K562 (cell line): Measurements from ENCODE around the gene POLR2L. TPM values are rescaled to one million over a fixed set of nuclear protein-coding genes. Genes with fewer than 3 reads are reported as not detected.

Experiments used
- ATAC-seq: fragments of 200-7000 bp; cut with Tn5 transposase; 3 replicates; pipeline ENCODE4 v1.9.1; 2020; ENCODE audit warnings: moderate library complexity
- BruUV-seq: library from RNA; stranded (reverse); fragments of 400-500 nt; replicated peaks from 2 replicates; lab custom pipeline; 2021; lab: Mats Ljungman, UMichigan
- CTCF ChIA-PET: fragments of 300-600 bp; formaldehyde crosslinking; extraction: SDS; loops from one replicate; lab custom pipeline; 2021; ENCODE audit warnings: low intra/inter-chr PET ratio; lab: Yijun Ruan, JAX
- POLR2A ChIA-PET: fragments of 300-600, 350-650 bp; sonication (Branson Sonifier 250); formaldehyde crosslinking; extraction: SDS; loops from one replicate; lab custom pipeline; 2021; ENCODE audit warnings: antibody characterized with exemption, inconsistent platforms; lab: Yijun Ruan, JAX
- DNase-seq, 4 experiments: peaks; one replicate each; pipeline versions ENCODE4 v3.0.0 to v3.0.0-alpha.2; 2011 to 2018; ENCODE audit warnings: low spot score in 3 of 4, mixed read lengths in 3 of 4; ENCODE audit errors: extremely low read depth in 1 of 4
- FAIRE-seq: peaks from 2 replicates; lab custom pipeline; 2011; peaks lifted over from hg19 to GRCh38; lab: Jason Lieb, UNC
- H2AFZ ChIP-seq: 2 replicates; pipeline ENCODE4 v1.6.0; 2011; ENCODE audit warnings: low read depth, low read length, control low read depth, inconsistent platforms
- H3K27ac ChIP-seq: fragments of 200-600 bp; 3 replicates; pipeline ENCODE4 v1.8.0; 2011; ENCODE audit warnings: low read depth, mild to moderate bottlenecking, control low read depth, inconsistent platforms, low read length, moderate library complexity, mixed read lengths; ENCODE audit errors: extremely low read depth
- H3K27me3 ChIP-seq, 2 experiments: fragments of 300-600 bp in 1 of 2; 2 replicates in 1 of 2; 3 replicates in 1 of 2; pipeline versions ENCODE4 v1.6.0 to v1.8.0; 2011; ENCODE audit warnings: inconsistent platforms in 2 of 2, low read length in 2 of 2, mild to moderate bottlenecking in 1 of 2, mixed read lengths in 1 of 2, moderate library complexity in 1 of 2; ENCODE audit not compliant: control insufficient read depth in 2 of 2, insufficient read depth in 2 of 2
- H3K36me3 ChIP-seq: fragments of 300-600 bp; 3 replicates; pipeline ENCODE4 v1.8.0; 2011; ENCODE audit warnings: mild to moderate bottlenecking, low read length, inconsistent platforms; ENCODE audit not compliant: control insufficient read depth, insufficient read depth
- H3K4me1 ChIP-seq, 2 experiments: fragments of 200-600 bp in 1 of 2; replicated peaks in 1 of 2; 2 replicates in 1 of 2; 3 replicates in 1 of 2; pipeline versions ENCODE4 v1.5.1 to v1.8.0; 2011; ENCODE audit warnings: inconsistent platforms in 2 of 2, low read length in 2 of 2, mild to moderate bottlenecking in 1 of 2, mixed read lengths in 1 of 2, moderate library complexity in 1 of 2; ENCODE audit not compliant: control insufficient read depth in 2 of 2, insufficient read depth in 2 of 2
- H3K4me2 ChIP-seq: 2 replicates; pipeline ENCODE4 v1.6.1; 2011; ENCODE audit warnings: low read length, control low read depth, inconsistent platforms, mixed read lengths; ENCODE audit not compliant: insufficient read depth
- H3K4me3 ChIP-seq: fragments of 200-600 bp; sonication (generic), shearing (Covaris generic); 2 replicates; pipeline ENCODE4 v1.5.1; 2016; ENCODE audit warnings: control low read depth, inconsistent platforms
- H3K79me2 ChIP-seq: fragments of 200-600 bp; 3 replicates; pipeline ENCODE4 v1.8.0; 2011; ENCODE audit warnings: low read length, inconsistent platforms; ENCODE audit not compliant: control insufficient read depth, insufficient read depth
- H3K9ac ChIP-seq, 2 experiments: 2 replicates each; pipeline versions ENCODE4 v1.6.0 to v1.6.1; 2011; ENCODE audit warnings: low read depth in 2 of 2, low read length in 2 of 2, control low read depth in 1 of 2, inconsistent platforms in 1 of 2, mild to moderate bottlenecking in 1 of 2, mixed read lengths in 1 of 2; ENCODE audit not compliant: insufficient read depth in 1 of 2
- H3K9me1 ChIP-seq: one replicate; pipeline ENCODE4 v1.6.0; 2011; ENCODE audit warnings: inconsistent platforms, mild to moderate bottlenecking, low read length, moderate library complexity; ENCODE audit not compliant: control insufficient read depth, insufficient read depth
- H3K9me3 ChIP-seq: replicated peaks from 2 replicates; pipeline ENCODE4 v1.5.1; 2011; ENCODE audit warnings: low read depth, low read length, inconsistent platforms; ENCODE audit not compliant: control insufficient read depth, insufficient read depth
- H4K20me1 ChIP-seq: replicated peaks from 2 replicates; pipeline ENCODE4 v1.6.1; 2011; ENCODE audit warnings: low read length, inconsistent platforms, mixed read lengths; ENCODE audit not compliant: control insufficient read depth, insufficient read depth
- CBX2 ChIP-seq: fragments of 200-600 bp; sonication (generic); IDR thresholded peaks from one replicate; pipeline ENCODE4 v1.6.1; 2012; ENCODE audit warnings: mild to moderate bottlenecking, low read length, inconsistent platforms; ENCODE audit not compliant: insufficient read depth, poor library complexity, severe bottlenecking
- DACH1 ChIP-seq: fragments of 450-650 bp; IDR thresholded peaks from 2 replicates; pipeline ENCODE4 v1.6.1; 2018; ENCODE audit not compliant: partially characterized antibody
- MBD1 ChIP-seq: fragments of 250-450 bp; sonication (Bioruptor Pico); IDR thresholded peaks from 2 replicates; pipeline ENCODE4 v1.8.0; 2022; ENCODE audit warnings: inconsistent platforms
- NFATC3 ChIP-seq: fragments of 450-650 bp; IDR thresholded peaks from 2 replicates; pipeline ENCODE4 v1.6.1; 2017; ENCODE audit warnings: mild to moderate bottlenecking
- POLR2G ChIP-seq: fragments of 200-400 bp; formaldehyde crosslinking; IDR thresholded peaks from 2 replicates; pipeline ENCODE4 v1.6.1; 2017; ENCODE audit warnings: low read depth, mild to moderate bottlenecking, antibody characterized with exemption, low read length, moderate library complexity
- PTTG1 ChIP-seq: fragments of 450-650 bp; IDR thresholded peaks from 2 replicates; pipeline ENCODE4 v1.6.1; 2016; ENCODE audit warnings: low read depth, mild to moderate bottlenecking, missing genetic modification characterization, missing compliant biosample characterization
- SREBF2 ChIP-seq: sonication (generic); formaldehyde crosslinking; IDR thresholded peaks from 2 replicates; pipeline ENCODE4 v1.4.0; 2020; ENCODE audit warnings: mild to moderate bottlenecking, missing genetic modification reagents
- SRSF7 ChIP-seq: fragments of 200-400 bp; formaldehyde crosslinking; optimal IDR thresholded peaks from 2 replicates; pipeline ENCODE3; 2017; ENCODE audit warnings: mild to moderate bottlenecking, low read depth, low read length
- SUPT5H ChIP-seq: fragments of 450-650 bp; IDR thresholded peaks from 2 replicates; pipeline ENCODE4 v1.6.1; 2016
- THRAP3 ChIP-seq: fragments of 450-650 bp; IDR thresholded peaks from 2 replicates; pipeline ENCODE4 v1.6.1; 2016; ENCODE audit warnings: mild to moderate bottlenecking, inconsistent platforms, borderline replicate concordance
- TRIM25 ChIP-seq: fragments of 450-650 bp; IDR thresholded peaks from 2 replicates; pipeline ENCODE4 v1.7.0; 2016; ENCODE audit warnings: borderline replicate concordance
- ZBTB34 ChIP-seq: fragments of 250-450 bp; sonication (Bioruptor Pico); IDR thresholded peaks from 2 replicates; pipeline ENCODE4 v1.8.0; 2021; ENCODE audit warnings: mild to moderate bottlenecking, moderate library complexity
- ZFP1 ChIP-seq: fragments of 450-650 bp; formaldehyde crosslinking; IDR thresholded peaks from 2 replicates; pipeline ENCODE4 v1.4.0; 2020; ENCODE audit warnings: mild to moderate bottlenecking, mixed read lengths
- ZNF263 ChIP-seq: sonication (generic); formaldehyde crosslinking; IDR thresholded peaks from 2 replicates; pipeline ENCODE4 v1.8.0; 2022; ENCODE audit warnings: mild to moderate bottlenecking, missing genetic modification reagents, borderline replicate concordance
- ZNF444 ChIP-seq: fragments of 250-450 bp; sonication (Bioruptor Pico); IDR thresholded peaks from 2 replicates; pipeline ENCODE4 v1.4.0; 2020; ENCODE audit warnings: mild to moderate bottlenecking, moderate library complexity
- ZNF696 ChIP-seq: fragments of 250-450 bp; sonication (Bioruptor Pico); conservative IDR thresholded peaks from 2 replicates; pipeline ENCODE4 v1.4.0; 2020; ENCODE audit warnings: mild to moderate bottlenecking, moderate library complexity
- ZNF764 ChIP-seq: fragments of 250-450 bp; sonication (Bioruptor Pico); IDR thresholded peaks from 2 replicates; pipeline ENCODE4 v1.4.0; 2020; ENCODE audit warnings: low read depth, mild to moderate bottlenecking, moderate library complexity
- WGBS: fragments of 100-300 bp; shearing (Covaris generic); methylation state at CpG from one replicate; pipeline ENCODE4 v1.1.6; 2016; ENCODE audit warnings: low coverage, mixed read lengths; ENCODE audit not compliant: insufficient coverage; ENCODE audit errors: missing lambda C conversion rate; 5-methylcytosine and 5-hydroxymethylcytosine counted together
- in situ Hi-C: fragments of 300-500 bp; cut with MboI; formaldehyde crosslinking; loops from 4 replicates; pipeline ENCODE4 v1.15.0; 2018; ENCODE audit warnings: inconsistent platforms, mixed read lengths
- intact Hi-C: fragments of 100-400 bp; cut with micrococcal nuclease; formaldehyde crosslinking; loops from 2 replicates; pipeline ENCODE4 v1.14.2; 2022
- polyA plus RNA-seq, 8 experiments: library from polyadenylated mRNA; depleted of rRNA in 4 of 8; stranded (reverse) in 5 of 8; unstranded in 3 of 8; fragments of >200 nt; fragmentation: Nextera tagmentation in 2 of 8; fragmentation: Illumina TruSeq in 1 of 8; extraction: Ambion mirVana in 2 of 8; extraction: Trizol in 1 of 8; gene quantifications; 2 replicates each; pipeline versions ENCODE4 v1.2.1 to v1.2.3, GENCODE V29; 2011 to 2014; ENCODE audit warnings: inconsistent platforms in 1 of 8, missing spikeins in 1 of 8
- total RNA-seq, 7 experiments: library from RNA; depleted of rRNA in 6 of 7; stranded (reverse); fragments of >200 nt in 6 of 7; fragmentation: Illumina TruSeq in 2 of 7; extraction: Trizol in 2 of 7; gene quantifications; 2 replicates each; pipeline versions ENCODE4 v1.2.1 to v1.2.3, GENCODE V29; 2011 to 2021; ENCODE audit warnings: low replicate concordance in 1 of 7

POLR2L gene
- total and polyA plus RNA-seq, 9 of the 15 experiments (the other 6 are each of a cell fraction or from before 2014, with no cell fraction given), result 38.3 to 688 (median 108) TPM

GRCh38 chr11:839875-840617 lies 2.3 kb downstream of the POLR2L start (continued):
- TF ChIP-seq NFATC3 (no peak), ZBTB34 (CRISPR knock-in tag) (no peak), POLR2G (peak; percentile 77), SRSF7 (no peak), ZNF764 (CRISPR knock-in tag) (peak; percentile 98), THRAP3 (no peak), ZFP1 (no peak)

GRCh38 chr11:839280-839623 lies 3.1 kb downstream of the POLR2L start:
- Histone ChIP-seq H3K27me3 (no peaks in the 10 kb centered on the region), H4K20me1 (peaks cover 7% of the 10 kb centered on the region), H3K4me2 (no peak overlapping the region), H3K36me3 (peaks cover 65% of the 10 kb centered on the region; the same call in 2 of the 3 replicates), H3K9me3 (no peaks in the 10 kb centered on the region), H3K4me1 (peaks cover 31 to 82% of the 10 kb centered on the region in 2 experiments), H2AFZ (no peak overlapping the region), H3K9me1 (peaks cover 4% of the 10 kb centered on the region), H3K9ac (peak overlapping the region; percentile 25 to 81; a peak in 2 of 4 replicates), H3K79me2 (peaks cover 74% of the 10 kb centered on the region), H3K27ac (peak overlapping the region; percentile 69), H3K4me3 (no peak overlapping the region)
- WGBS, result 85% methylated on average over 5 of the region's 5 CpGs
- DNase-seq (no peak), FAIRE-seq (no peak), ATAC-seq (no peak)
- ChIA-PET POLR2A (interaction anchor here (0.6 to 5.2 kb wide), 3 partner anchors 11 to 263 kb away, joined by 4 to 36 read pairs (median 5); partner anchors contain the start of genes CRACR2B and PNPLA2), CTCF (no interaction called here)
- no TSS peak for BruUV-seq
- in situ Hi-C loops (no loop called here), intact Hi-C loops (no loop called here)
- TF ChIP-seq SREBF2 (CRISPR knock-in tag), result no peak
- TF ChIP-seq SUPT5H, result peak; percentile 23; the same call in 1 of the 2 replicates
- no peak for TF ChIP-seq CBX2
- TF ChIP-seq MBD1, result no peak
- TF ChIP-seq ZNF444 (CRISPR knock-in tag), result no peak
- TF ChIP-seq ZNF696 (CRISPR knock-in tag), result no peak
- TF ChIP-seq TRIM25, result no peak
- TF ChIP-seq PTTG1 (tag), result no peak
- no peak for TF ChIP-seq ZNF263 (CRISPR knock-in tag)
- no peak for TF ChIP-seq DACH1
